HG02885 (cell line): ENCODE data around the gene KIRREL3.

ENCODE experiments used
- ATAC-seq: cut with Tn5 transposase; IDR thresholded peaks from one replicate; pipeline ENCODE4 v1.9.1; 2021; ENCODE audit warnings: mild to moderate bottlenecking; ENCODE audit not compliant: unreplicated experiment, poor library complexity

The KIRREL3 gene

GRCh38 chr11:126999366-126999765, 1.2 kb downstream of the KIRREL3 start:
- ATAC-seq = no peak

- no peak for ATAC-seq
Measured at GRCh38 chr11:126997641-126998040, 2.9 kb downstream of the KIRREL3 start.

- no peak for ATAC-seq
Measured at GRCh38 chr11:126997196-126997595, 3.4 kb downstream of the KIRREL3 start.

DNA sequence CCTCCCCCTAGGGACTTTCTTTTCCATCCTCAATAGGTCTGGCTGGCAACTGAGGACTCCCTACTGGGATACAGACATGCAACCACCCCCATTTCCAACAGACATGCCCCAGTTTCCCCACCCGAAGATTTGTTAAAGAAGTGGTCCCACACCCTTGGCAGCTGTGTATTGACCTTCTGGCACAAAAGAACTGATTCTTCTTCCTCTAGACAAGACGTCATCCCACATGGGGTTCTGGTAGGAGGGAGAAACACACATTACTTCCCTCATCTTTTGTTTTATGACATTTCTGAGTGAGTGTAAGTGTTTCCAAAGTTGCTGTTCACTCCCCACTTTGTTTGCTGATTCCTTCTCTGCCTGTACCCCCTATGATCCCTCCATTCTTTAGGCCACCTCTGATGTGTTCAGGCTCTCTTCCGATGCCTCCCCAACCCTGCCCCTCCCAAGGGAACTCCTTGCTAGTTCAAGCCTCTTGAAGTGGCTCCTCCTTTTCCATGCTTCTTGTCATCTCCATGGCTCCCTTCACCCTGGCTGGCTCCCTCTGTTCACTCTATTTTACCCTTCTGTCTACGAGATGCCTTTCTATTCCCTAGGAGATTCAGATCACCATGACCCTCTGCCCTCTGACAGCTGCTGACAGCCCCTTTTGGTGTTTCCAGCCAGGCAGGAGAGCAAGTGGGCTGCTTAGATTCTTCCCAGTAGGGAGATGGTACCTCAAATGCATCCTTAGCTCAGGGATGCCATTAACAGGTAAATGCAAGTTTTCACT, 4.3 kb downstream of the KIRREL3 start:
- ATAC-seq = no peak

- ATAC-seq = no peak
Measured at GRCh38 chr11:126993599-126993998, 7.0 kb downstream of the KIRREL3 start.

DNA sequence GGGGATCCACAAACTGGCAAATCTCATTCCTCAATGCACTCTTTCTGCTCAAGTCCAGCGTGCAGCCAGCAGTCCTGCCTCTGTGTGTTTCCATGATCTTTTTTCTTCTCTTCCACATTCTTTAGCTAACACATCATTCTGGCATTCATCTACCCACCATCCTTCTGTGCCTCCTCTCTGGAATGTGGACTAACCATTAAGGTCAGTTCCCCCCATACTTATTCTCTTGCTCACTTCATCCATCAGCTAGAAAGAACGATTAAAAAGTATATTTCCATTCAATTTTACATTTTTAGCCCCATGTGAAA, 7.8 kb downstream of the KIRREL3 start:
- ATAC-seq = no peak

- no peak for ATAC-seq
Measured at GRCh38 chr11:126992065-126992803, 8.3 kb downstream of the KIRREL3 start.

GRCh38 chr11:126991596-126991995, 9.0 kb downstream of the KIRREL3 start:
- no peak for ATAC-seq

DNA sequence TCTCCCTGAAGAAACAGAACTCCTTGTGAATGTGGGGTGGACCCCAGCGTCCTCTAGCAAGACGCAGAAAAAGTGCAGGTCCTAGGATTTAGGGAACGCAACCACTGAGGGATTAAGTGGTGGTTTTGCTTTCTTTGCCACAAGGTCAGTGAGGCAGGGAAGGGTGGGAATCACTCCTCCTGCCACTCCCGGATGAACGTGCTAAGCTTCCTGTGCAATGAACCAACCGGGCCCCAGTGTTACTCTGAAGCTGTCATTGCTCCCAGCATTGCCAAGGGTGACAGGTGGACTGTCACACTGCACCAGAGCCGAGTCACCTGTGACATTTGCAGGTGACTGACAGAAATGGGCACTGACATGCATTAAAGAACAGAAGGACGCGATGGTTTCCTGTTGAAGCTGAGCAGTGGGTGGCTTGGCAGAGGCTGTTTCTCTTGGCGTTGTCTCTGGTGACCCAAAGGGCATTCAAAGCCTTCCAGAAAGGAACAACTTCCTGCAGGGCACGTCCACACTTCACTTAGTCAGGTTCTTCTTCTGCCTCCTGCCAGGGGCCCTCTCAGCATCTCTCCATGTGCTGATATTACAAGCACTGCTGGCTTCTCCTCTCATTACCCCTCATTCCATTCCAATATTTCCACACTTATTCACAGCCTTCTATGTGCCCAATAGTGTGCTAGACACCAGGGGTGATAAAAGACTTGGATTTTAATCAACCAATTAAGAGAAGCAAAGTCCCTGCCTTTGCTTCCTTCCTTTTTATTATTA, 9.7 kb downstream of the KIRREL3 start:
- ATAC-seq = no peak

- ATAC-seq = peak; percentile 84
Measured at GRCh38 chr11:126989942-126990715, 10.4 kb downstream of the KIRREL3 start.

DNA sequence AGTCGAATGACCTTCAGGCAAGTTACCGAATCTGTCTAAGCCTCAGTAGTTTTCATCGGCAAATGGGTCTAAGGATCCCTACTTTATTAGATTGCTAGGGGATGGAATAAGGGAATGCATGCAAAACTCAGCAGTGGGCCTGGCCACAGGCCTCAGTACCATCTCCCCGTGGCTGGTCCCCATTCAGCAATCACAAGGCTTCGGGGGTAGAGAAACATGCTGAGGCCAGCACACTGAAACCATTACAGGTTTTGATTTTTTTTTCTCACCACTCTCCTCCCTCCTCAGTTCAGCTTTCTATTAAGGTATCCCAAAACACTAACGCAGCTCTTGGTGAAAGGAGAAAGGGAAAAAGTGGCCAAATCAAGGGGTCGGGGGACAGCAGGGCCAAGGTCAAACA, 11.9 kb downstream of the KIRREL3 start:
- ATAC-seq = no peak

- no peak for ATAC-seq
Measured at GRCh38 chr11:126981635-126982034, 18.9 kb downstream of the KIRREL3 start.

- no peak for ATAC-seq
Measured at GRCh38 chr11:126978911-126979310, 21.7 kb downstream of the KIRREL3 start.

DNA sequence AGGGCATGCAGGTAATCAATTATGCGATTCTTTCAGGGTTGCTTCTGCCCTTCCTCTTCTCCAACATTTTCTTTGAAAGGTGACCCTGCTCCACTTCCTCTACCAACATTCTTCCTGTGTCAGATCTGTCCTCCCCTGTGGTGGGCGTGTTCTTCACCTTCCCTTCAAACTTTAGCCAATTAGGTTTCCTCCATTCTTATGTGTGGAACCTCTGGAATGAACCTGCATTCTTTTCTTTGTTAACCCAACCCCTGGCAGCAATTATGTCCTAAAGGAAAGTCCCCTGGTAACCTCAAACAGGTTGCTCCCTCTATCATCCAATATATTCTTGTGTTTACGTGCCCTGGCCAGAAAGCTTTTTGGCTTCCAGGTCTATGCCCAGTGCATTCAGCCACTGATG, 22.4 kb downstream of the KIRREL3 start:
- no peak for ATAC-seq

DNA sequence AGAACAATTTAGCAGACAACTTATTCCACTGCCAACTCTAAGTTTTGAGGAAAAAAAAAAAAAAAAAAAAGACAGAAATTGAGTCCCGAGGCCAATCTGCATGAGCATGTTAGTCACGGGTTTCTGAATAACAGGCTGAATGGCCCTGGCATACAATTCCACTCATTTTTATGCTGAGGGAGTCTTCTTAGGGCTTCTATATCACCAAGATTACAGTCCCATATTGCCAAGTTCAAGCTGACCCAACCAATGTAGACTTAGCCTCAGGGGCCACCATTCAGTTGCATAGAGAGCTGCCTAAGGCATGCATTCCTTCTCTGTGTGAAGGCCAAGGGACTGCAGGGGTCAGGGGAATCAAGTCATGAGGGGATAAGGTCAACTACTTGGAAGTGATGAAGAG, 27.5 kb downstream of the KIRREL3 start:
- ATAC-seq = no peak

DNA sequence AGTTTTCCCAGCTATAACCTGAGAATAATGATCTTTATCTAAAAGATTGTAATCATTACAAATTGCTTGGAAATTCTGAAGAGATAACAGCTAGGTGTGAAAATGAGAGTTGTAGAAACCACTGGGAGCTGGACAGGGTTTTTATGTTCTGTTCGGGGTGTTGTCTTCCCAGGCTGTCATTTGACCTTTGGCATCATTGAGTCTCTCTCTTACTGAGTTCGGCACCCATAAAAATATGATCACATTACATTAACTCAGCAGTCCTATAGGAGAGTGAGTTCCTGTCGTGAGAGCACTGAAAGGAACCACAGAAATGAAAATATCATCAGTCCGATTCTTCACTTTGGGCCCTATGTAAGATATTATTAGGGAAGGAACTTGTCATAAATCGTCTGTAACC, 29.3 kb downstream of the KIRREL3 start:
- ATAC-seq = no peak

DNA sequence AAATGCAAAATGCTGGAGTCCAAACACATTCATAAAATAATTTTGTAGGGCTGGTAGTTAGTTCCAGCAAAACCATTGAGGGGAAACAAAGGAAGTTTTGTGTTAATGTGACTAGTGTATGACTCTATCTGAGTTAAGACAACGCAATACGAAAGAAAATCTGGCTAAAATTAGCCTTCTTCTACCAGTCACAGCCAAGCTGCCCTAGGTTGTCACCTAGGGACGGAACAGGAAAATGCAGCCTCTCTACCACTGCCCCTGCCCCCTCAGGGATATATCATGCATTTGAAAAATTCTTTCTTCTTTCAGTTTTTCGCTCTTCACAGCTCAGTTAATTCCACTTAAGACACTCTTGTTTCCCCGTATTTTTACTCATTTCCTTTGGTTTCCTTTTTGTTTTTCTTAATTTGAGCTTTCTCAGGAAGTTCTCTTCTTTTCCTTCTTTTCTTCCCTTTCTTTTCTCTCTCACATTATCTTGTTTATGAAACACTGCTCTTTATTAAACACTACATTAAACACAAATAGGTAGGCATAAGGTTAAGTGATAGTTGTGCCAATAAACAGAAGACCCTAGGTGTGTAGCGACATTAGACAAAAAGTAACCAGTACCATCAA, 30.6 kb downstream of the KIRREL3 start:
- no peak for ATAC-seq

- no peak for ATAC-seq
Measured at GRCh38 chr11:126968915-126969314, 31.7 kb downstream of the KIRREL3 start.

- ATAC-seq = no peak
Measured at GRCh38 chr11:126965331-126965730, 35.2 kb downstream of the KIRREL3 start.
